KBM-7 (cell line): ENCODE results near the gene BCKDHA.
"Not testable (repeated sequence)": the region's sequence is repeated elsewhere in the genome, so short reads cannot be mapped to it uniquely, and the experiment has no call there.

ENCODE experiments used
- DNase-seq: peaks from one replicate; pipeline ENCODE4 v3.0.0-alpha.2; 2015
- in situ Hi-C: fragments of 300-500 bp; cut with MboI; formaldehyde crosslinking; loops from 2 replicates; pipeline ENCODE4 v1.14.3; 2020; ENCODE audit warnings: low sequenced_read_pairs, low pct_unique_long_range_greater_than_20kb, mixed read lengths

Gene BCKDHA

GRCh38 chr19:41364524-41365391 is 32.9 kb upstream of the BCKDHA start:
- in situ Hi-C loops, result no loop called here
- no peak for DNase-seq

GRCh38 chr19:41366089-41366488 is 31.5 kb upstream of the BCKDHA start:
- DNase-seq, result peak; percentile 40
- in situ Hi-C loops, result no loop called here

GRCh38 chr19:41367848-41368301 is 29.7 kb upstream of the BCKDHA start:
- in situ Hi-C loops, result no loop called here
- DNase-seq, result peak; percentile 95

- in situ Hi-C loops, result no loop called here
Observed at GRCh38 chr19:41369769-41370168, 27.8 kb upstream of the BCKDHA start.

GRCh38 chr19:41371119-41371518 is 26.5 kb upstream of the BCKDHA start:
- in situ Hi-C loops, result not testable (repeated sequence)

More at GRCh38 chr19:41369769-41370168, 27.8 kb upstream of the BCKDHA start:
- DNase-seq, result no peak

GRCh38 chr19:41371541-41371940 is 26.1 kb upstream of the BCKDHA start:
- in situ Hi-C loops, result no loop called here

More at GRCh38 chr19:41371119-41371518, 26.5 kb upstream of the BCKDHA start:
- DNase-seq, result not testable (repeated sequence)

GRCh38 chr19:41372501-41372900 is 25.1 kb upstream of the BCKDHA start:
- no peak for DNase-seq
- in situ Hi-C loops, result no loop called here

More at GRCh38 chr19:41371541-41371940, 26.1 kb upstream of the BCKDHA start:
- DNase-seq, result no peak

GRCh38 chr19:41373993-41374392 is 23.6 kb upstream of the BCKDHA start:
- no peak for DNase-seq
- in situ Hi-C loops, result no loop called here

- DNase-seq, result no peak
- in situ Hi-C loops, result no loop called here
Observed at GRCh38 chr19:41376241-41376997, 21.2 kb upstream of the BCKDHA start, which contains the start of gene TMEM91. TMEM91 (plus strand) TSS chr19:41376533; CDS start chr19:41378310, 1,777 bp downstream.

GRCh38 chr19:41376998-41377365 is 20.6 kb upstream of the BCKDHA start:
- in situ Hi-C loops, result no loop called here
- no peak for DNase-seq

- DNase-seq, result peak; percentile 49
- in situ Hi-C loops, result no loop called here
Observed at GRCh38 chr19:41377977-41378709, 19.5 kb upstream of the BCKDHA start.

GRCh38 chr19:41381536-41381935 is 16.1 kb upstream of the BCKDHA start:
- in situ Hi-C loops, DNase-seq: not testable (repeated sequence)

GRCh38 chr19:41384351-41384750 is 13.3 kb upstream of the BCKDHA start:
- DNase-seq, result no peak
- in situ Hi-C loops, result no loop called here

- in situ Hi-C loops, result no loop called here
Observed at GRCh38 chr19:41386442-41386841, 11.2 kb upstream of the BCKDHA start.

GRCh38 chr19:41391618-41392017 is 6.0 kb upstream of the BCKDHA start:
- in situ Hi-C loops, result no loop called here
- no peak for DNase-seq

More at GRCh38 chr19:41386442-41386841, 11.2 kb upstream of the BCKDHA start:
- DNase-seq, result no peak

GRCh38 chr19:41392775-41393174 is 4.8 kb upstream of the BCKDHA start:
- no peak for DNase-seq
- in situ Hi-C loops, result no loop called here

GRCh38 chr19:41395355-41395754 is 2.3 kb upstream of the BCKDHA start:
- DNase-seq, result no peak
- in situ Hi-C loops, result no loop called here

GRCh38 chr19:41398050-41398418 is 416 bp downstream of the BCKDHA start:
- in situ Hi-C loops, result no loop called here
- no peak for DNase-seq

- in situ Hi-C loops, result no loop called here
- DNase-seq, result no peak
Observed at GRCh38 chr19:41398598-41398997, 980 bp downstream of the BCKDHA start.
